Mucosa of descending colon (tissue), 3 donors: ENCODE results near the gene LIPM. TPM values are rescaled to one million over a fixed set of nuclear protein-coding genes. Genes with fewer than 3 reads are reported as not detected.

Experiments used
- ATAC-seq: fragments of 200-7000 bp; cut with Tn5 transposase; one replicate; pipeline ENCODE4 v1.9.1; 2020; ENCODE audit warnings: mild to moderate bottlenecking, moderate library complexity
- DNase-seq, 3 donors: peaks; one replicate each; pipeline ENCODE4 v3.0.0-alpha.2; 2020
- H3K36me3 ChIP-seq: fragments of 200-600 bp; one replicate; pipeline ENCODE4 v1.8.0; 2021; ENCODE audit warnings: low read depth, mild to moderate bottlenecking
- H3K4me1 ChIP-seq: fragments of 200-600 bp; one replicate; pipeline ENCODE4 v1.8.0; 2021; ENCODE audit warnings: low read depth, mild to moderate bottlenecking
- H3K4me3 ChIP-seq: fragments of 200-600 bp; one replicate; pipeline ENCODE4 v1.8.0; 2021; ENCODE audit warnings: mild to moderate bottlenecking
- H3K9me3 ChIP-seq: fragments of 200-600 bp; one replicate; pipeline ENCODE4 v1.8.0; 2021; ENCODE audit warnings: mild to moderate bottlenecking
- intact Hi-C, 2 donors: fragments of 100-400 bp; cut with DNase I in 1 of 2; cut with micrococcal nuclease in 1 of 2; formaldehyde crosslinking; loops; one replicate each; pipeline versions ENCODE4 v1.11.0 to v1.11.1; 2022; cut with DNase I, micrococcal nuclease
- long read RNA-seq, 2 donors: library from polyadenylated mRNA; unstranded; transcript quantifications; one replicate each; pipeline ENCODE4 v2.0.0, GENCODE V29; 2019 to 2021
- total RNA-seq, 3 donors: library from RNA; stranded (reverse); fragmentation: NEBNext Ultra II Directional in 2 of 3; extraction: Animal tissue kit (Norgen Biotek cat#: 25700) in 2 of 3; gene quantifications; one replicate each; pipeline versions ENCODE4 v1.2.1 to v1.2.4, GENCODE V29; 2021 to 2023
- TF ChIP-seq, protein P1 (sequence below): fragments of 200-600 bp; IDR thresholded peaks from one replicate; pipeline ENCODE4 v1.8.0; 2022; ENCODE audit warnings: antibody characterized with exemption, mild to moderate bottlenecking
- donor health status: DM: no; HTN: no; CAD: no; lungs with moderate emphysema.
- donor health status: DM: no; HTN: no; CAD: no.
- donor health status: DM: no; HTN: yes; CAD: no.

Gene LIPM, protein sequence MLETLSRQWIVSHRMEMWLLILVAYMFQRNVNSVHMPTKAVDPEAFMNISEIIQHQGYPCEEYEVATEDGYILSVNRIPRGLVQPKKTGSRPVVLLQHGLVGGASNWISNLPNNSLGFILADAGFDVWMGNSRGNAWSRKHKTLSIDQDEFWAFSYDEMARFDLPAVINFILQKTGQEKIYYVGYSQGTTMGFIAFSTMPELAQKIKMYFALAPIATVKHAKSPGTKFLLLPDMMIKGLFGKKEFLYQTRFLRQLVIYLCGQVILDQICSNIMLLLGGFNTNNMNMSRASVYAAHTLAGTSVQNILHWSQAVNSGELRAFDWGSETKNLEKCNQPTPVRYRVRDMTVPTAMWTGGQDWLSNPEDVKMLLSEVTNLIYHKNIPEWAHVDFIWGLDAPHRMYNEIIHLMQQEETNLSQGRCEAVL
- total RNA-seq = not detected
- long read RNA-seq, donor 1 = 0 reads
- long read RNA-seq, donor 2 = 0 reads

DNA sequence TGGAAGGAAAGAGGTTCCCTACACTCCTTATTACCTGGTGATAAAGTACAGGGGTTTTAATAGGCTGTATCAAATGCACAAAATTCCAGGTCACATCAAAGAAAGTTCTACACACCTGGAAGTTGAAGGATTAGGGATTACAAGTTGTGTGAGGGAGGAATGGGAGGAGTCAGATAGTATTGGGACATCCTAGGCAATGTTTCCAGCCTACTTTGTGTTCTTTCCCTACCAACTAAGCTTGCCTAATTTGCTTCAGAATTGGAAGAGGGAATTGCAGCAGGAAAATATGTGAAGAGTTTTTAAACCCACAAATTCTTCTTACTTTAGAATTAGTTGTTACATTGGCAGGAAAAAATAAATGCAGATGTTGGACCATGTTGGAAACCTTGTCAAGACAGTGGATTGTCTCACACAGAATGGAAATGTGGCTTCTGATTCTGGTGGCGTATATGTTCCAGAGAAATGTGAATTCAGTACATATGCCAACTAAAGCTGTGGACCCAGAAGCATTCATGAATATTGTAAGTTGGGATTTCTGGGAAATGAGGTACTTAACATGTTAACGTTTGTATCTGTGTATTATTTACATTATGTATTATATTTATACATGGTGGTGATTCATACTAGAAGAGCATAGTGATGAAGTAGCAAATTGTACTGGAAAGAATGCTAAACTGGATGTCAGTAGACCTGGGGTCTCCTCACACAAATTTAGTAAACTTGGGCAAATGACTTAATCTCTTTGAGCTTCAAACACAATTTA is at the start of gene LIPM:
LIPM (plus strand) TSS at position 208 of the 763 bp plus-strand sequence; CDS start at position 375, 167 bp downstream.
- TF ChIP-seq, protein P1, sequence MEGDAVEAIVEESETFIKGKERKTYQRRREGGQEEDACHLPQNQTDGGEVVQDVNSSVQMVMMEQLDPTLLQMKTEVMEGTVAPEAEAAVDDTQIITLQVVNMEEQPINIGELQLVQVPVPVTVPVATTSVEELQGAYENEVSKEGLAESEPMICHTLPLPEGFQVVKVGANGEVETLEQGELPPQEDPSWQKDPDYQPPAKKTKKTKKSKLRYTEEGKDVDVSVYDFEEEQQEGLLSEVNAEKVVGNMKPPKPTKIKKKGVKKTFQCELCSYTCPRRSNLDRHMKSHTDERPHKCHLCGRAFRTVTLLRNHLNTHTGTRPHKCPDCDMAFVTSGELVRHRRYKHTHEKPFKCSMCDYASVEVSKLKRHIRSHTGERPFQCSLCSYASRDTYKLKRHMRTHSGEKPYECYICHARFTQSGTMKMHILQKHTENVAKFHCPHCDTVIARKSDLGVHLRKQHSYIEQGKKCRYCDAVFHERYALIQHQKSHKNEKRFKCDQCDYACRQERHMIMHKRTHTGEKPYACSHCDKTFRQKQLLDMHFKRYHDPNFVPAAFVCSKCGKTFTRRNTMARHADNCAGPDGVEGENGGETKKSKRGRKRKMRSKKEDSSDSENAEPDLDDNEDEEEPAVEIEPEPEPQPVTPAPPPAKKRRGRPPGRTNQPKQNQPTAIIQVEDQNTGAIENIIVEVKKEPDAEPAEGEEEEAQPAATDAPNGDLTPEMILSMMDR = no peak
- no peaks in the 10 kb centered on the region for H3K36me3 ChIP-seq
- DNase-seq (no peak), ATAC-seq (no peak)
- H3K9me3 ChIP-seq = no peaks in the 10 kb centered on the region
- intact Hi-C loops = no loop called here
- no peaks in the 10 kb centered on the region for H3K4me1 ChIP-seq
- H3K4me3 ChIP-seq = no peak within 1 kb of the TSS

DNA sequence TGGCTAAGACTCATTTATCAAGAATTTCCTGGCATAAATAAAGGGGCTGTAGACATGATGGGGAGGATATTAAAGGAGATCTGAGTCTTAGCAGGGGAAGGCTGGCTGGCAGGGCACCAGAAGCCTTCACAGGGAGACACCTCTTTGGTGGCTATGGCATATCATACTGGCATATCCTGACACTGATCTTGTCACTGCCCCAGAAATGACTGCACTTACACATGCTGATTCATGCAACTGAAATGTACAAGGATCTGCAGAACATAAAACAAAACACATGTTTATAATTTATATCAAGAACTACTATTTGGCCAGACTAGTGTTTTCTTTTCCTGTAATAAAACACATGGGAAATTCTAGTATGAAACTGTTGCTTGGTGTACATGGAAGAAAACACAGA is 48.2 kb upstream of the LIPM start:
- intact Hi-C loops = no loop called here
- H3K36me3 ChIP-seq = no peaks in the 10 kb centered on the region
- ATAC-seq = no peak

DNA sequence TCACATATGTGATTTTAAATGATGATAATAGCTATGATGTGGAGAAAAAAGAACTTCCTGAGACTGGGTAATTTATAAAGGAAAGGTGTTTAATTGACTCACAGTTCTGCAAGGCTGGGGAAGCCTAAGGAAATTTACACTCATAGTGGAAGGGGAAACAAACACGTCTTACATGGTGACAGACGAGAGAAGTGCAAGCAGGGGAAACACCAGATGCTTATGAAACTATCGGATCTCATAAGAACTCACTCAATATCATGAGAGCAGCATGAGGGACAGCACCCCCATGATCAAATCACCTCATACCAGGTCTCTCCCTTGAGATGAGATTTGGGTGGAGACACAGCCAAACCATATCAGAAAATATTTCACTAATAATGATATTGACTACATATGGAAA is 46.8 kb upstream of the LIPM start:
- Histone ChIP-seq H3K4me1 (no peaks in the 10 kb centered on the region), H3K9me3 (no peaks in the 10 kb centered on the region), H3K4me3 (no peak overlapping the region), H3K36me3 (no peaks in the 10 kb centered on the region)
- intact Hi-C loops = no loop called here
- ATAC-seq (no peak), DNase-seq (no peak)
- TF ChIP-seq, protein P1 = no peak

More for the DNA sequence above, 48.2 kb upstream of the LIPM start:
- TF ChIP-seq, protein P1 = no peak
- no peak for DNase-seq
- no peaks in the 10 kb centered on the region for H3K4me1 ChIP-seq
- H3K9me3 ChIP-seq = no peaks in the 10 kb centered on the region
- no peak overlapping the region for H3K4me3 ChIP-seq

DNA sequence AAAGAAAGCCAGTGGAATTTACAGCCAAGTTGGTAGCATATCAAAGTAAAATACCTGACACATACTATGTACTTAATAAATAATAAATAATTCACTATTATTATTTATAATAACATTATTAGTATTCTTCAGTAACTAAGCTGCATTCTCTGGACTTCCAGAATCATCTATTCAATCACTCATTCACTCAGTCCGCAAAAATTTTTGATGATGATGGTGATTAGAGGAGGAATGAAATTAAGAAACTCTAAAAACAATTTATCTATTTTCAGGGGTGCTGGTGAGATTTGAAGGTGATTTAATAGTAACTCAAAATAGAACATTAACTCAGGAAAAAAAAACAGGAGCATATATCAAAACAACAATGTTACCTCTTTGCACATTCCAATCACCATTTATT is 45.9 kb upstream of the LIPM start:
- no peaks in the 10 kb centered on the region for H3K36me3 ChIP-seq
- no peak for DNase-seq
- H3K4me3 ChIP-seq = no peak overlapping the region
- H3K4me1 ChIP-seq = no peaks in the 10 kb centered on the region
- intact Hi-C loops = no loop called here
- ATAC-seq = no peak
- TF ChIP-seq, protein P1 = no peak
- H3K9me3 ChIP-seq = no peaks in the 10 kb centered on the region

DNA sequence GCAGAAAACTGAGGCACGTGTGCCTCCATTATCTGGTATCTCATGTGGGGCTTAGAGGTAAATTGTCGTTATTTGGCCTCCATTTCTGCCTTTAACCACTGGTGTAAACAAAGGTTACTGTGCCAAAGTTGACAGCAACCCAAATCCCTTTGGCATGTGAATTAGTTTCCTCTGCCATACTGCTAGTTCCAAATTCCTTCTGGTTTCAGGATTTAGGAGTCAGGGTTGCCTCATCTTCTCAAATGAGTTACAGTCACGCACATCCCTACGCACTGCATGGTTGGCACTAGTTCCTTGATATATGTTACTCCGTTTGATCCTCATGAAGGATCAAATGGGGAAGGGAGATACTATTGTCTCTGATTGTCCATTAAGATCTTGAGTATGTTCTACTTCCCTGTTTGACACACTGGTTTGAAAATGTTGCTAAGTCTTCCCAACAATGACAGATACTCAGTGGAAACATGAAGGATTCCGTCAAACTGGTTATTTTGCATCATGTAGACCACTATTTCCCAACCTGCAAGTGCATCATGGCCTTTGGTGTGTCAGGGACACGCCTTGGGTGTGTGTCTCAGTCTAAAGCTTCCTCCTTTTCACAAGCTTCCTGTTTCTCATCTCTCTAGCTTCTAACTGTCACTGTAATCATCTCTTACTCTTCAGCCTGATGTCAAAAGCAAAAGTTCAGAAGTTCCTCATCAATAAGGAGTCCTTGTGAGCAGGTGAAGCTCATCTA is 43.0 kb upstream of the LIPM start, which contains the start of gene LIPN:
LIPN (plus strand) TSS at position 655 of the 736 bp plus-strand sequence. CDS start 1,386 bp downstream, outside the sequence.
- Histone ChIP-seq H3K9me3 (no peaks in the 10 kb centered on the region), H3K4me1 (no peaks in the 10 kb centered on the region), H3K4me3 (no peak within 1 kb of the TSS), H3K36me3 (no peaks in the 10 kb centered on the region)
- intact Hi-C loops = no loop called here
- TF ChIP-seq, protein P1 = no peak
- peak; percentile 72 for ATAC-seq
- DNase-seq = peak in 1 of 3 donors; percentile 6
